ENCODE results near the gene NPHS1. TPM values are rescaled to one million over a fixed set of nuclear protein-coding genes. Genes with fewer than 3 reads are reported as not detected.

NPHS1 gene
- total and polyA plus RNA-seq, 4 donors, result under 0.01 TPM; not detected in 3

- H3K27ac ChIP-seq (ENCODE audit: low read depth in 1 of 2, low read length in 2 of 2), result no peak overlapping the region
- H3K27me3 ChIP-seq (ENCODE audit: control insufficient read depth in 4 of 4, insufficient read depth in 4 of 4, low read length in 3 of 4), result peaks cover 0 to 4% (median 0%) of the 10 kb centered on the region in 4 donors
- no peak for DNase-seq (ENCODE audit: low spot score)
- no peaks in the 10 kb centered on the region for H3K36me3 ChIP-seq (ENCODE audit: control insufficient read depth in 4 of 4, insufficient read depth in 3 of 4, low read depth in 1 of 4, low read length in 3 of 4)
- WGBS, result 89% methylated on average over 5 of the region's 5 CpGs
- H3K4me3 ChIP-seq (ENCODE audit: low read depth in 1 of 3, low read length in 3 of 3), result no peak overlapping the region
- peaks cover 0 to 7% (median 2%) of the 10 kb centered on the region in 4 donors for H3K4me1 ChIP-seq (ENCODE audit: control insufficient read depth in 4 of 4, insufficient read depth in 4 of 4, low read length in 3 of 4)
- TF ChIP-seq MAX (IDR thresholded peaks at IDR 0.05) (no peak), NR2F2 (IDR thresholded peaks at IDR 0.05) (no peak), JUND (IDR thresholded peaks at IDR 0.05) (no peak), RXRA (IDR thresholded peaks at IDR 0.05) (no peak), ATF3 (IDR thresholded peaks at IDR 0.05) (no peak), FOXA1 (IDR thresholded peaks at IDR 0.05) (no peak), GABPA (IDR thresholded peaks at IDR 0.05 in 1 of 2, conservative IDR thresholded peaks at IDR 0.05 in 1 of 2) (no peak), YY1 (IDR thresholded peaks at IDR 0.05) (no peak), HNF4A (conservative IDR thresholded peaks at IDR 0.05) (no peak), TAF1 (conservative IDR thresholded peaks at IDR 0.05) (no peak), FOXA2 (IDR thresholded peaks at IDR 0.05) (no peak), HNF4G (IDR thresholded peaks at IDR 0.05) (no peak), RAD21 (IDR thresholded peaks at IDR 0.05) (no peak), SP1 (IDR thresholded peaks at IDR 0.05) (no peak), EGR1 (IDR thresholded peaks at IDR 0.05; ENCODE audit: low read depth in 2 of 2) (no peak)
- TF ChIP-seq, protein P1, sequence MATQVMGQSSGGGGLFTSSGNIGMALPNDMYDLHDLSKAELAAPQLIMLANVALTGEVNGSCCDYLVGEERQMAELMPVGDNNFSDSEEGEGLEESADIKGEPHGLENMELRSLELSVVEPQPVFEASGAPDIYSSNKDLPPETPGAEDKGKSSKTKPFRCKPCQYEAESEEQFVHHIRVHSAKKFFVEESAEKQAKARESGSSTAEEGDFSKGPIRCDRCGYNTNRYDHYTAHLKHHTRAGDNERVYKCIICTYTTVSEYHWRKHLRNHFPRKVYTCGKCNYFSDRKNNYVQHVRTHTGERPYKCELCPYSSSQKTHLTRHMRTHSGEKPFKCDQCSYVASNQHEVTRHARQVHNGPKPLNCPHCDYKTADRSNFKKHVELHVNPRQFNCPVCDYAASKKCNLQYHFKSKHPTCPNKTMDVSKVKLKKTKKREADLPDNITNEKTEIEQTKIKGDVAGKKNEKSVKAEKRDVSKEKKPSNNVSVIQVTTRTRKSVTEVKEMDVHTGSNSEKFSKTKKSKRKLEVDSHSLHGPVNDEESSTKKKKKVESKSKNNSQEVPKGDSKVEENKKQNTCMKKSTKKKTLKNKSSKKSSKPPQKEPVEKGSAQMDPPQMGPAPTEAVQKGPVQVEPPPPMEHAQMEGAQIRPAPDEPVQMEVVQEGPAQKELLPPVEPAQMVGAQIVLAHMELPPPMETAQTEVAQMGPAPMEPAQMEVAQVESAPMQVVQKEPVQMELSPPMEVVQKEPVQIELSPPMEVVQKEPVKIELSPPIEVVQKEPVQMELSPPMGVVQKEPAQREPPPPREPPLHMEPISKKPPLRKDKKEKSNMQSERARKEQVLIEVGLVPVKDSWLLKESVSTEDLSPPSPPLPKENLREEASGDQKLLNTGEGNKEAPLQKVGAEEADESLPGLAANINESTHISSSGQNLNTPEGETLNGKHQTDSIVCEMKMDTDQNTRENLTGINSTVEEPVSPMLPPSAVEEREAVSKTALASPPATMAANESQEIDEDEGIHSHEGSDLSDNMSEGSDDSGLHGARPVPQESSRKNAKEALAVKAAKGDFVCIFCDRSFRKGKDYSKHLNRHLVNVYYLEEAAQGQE (IDR thresholded peaks at IDR 0.05), result no peak
- TF ChIP-seq, protein P2, sequence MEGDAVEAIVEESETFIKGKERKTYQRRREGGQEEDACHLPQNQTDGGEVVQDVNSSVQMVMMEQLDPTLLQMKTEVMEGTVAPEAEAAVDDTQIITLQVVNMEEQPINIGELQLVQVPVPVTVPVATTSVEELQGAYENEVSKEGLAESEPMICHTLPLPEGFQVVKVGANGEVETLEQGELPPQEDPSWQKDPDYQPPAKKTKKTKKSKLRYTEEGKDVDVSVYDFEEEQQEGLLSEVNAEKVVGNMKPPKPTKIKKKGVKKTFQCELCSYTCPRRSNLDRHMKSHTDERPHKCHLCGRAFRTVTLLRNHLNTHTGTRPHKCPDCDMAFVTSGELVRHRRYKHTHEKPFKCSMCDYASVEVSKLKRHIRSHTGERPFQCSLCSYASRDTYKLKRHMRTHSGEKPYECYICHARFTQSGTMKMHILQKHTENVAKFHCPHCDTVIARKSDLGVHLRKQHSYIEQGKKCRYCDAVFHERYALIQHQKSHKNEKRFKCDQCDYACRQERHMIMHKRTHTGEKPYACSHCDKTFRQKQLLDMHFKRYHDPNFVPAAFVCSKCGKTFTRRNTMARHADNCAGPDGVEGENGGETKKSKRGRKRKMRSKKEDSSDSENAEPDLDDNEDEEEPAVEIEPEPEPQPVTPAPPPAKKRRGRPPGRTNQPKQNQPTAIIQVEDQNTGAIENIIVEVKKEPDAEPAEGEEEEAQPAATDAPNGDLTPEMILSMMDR (IDR thresholded peaks at IDR 0.05; ENCODE audit: low read depth, low read length, missing input control), result no peak
- no peaks in the 10 kb centered on the region for H3K9me3 ChIP-seq (ENCODE audit: control insufficient read depth in 4 of 4, low read length in 3 of 4)
- no peak overlapping the region for H3K9ac ChIP-seq (ENCODE audit: low read depth in 1 of 2, low read length in 2 of 2)
These were observed 10.7 kb upstream of the NPHS1 start for GRCh38 chr19:35863018-35863417.

GRCh38 chr19:35862528-35862927, 10.2 kb upstream of the NPHS1 start:
- Histone ChIP-seq H3K36me3 (ENCODE audit: control insufficient read depth in 4 of 4, insufficient read depth in 3 of 4, low read depth in 1 of 4, low read length in 3 of 4) (no peaks in the 10 kb centered on the region), H3K9me3 (ENCODE audit: control insufficient read depth in 4 of 4, low read length in 3 of 4) (no peaks in the 10 kb centered on the region), H3K4me1 (ENCODE audit: control insufficient read depth in 4 of 4, insufficient read depth in 4 of 4, low read length in 3 of 4) (peaks cover 0 to 6% (median 2%) of the 10 kb centered on the region in 4 donors), H3K27me3 (ENCODE audit: control insufficient read depth in 4 of 4, insufficient read depth in 4 of 4, low read length in 3 of 4) (peaks cover 0 to 4% (median 0%) of the 10 kb centered on the region in 4 donors), H3K27ac (ENCODE audit: low read depth in 1 of 2, low read length in 2 of 2) (no peak overlapping the region), H3K9ac (ENCODE audit: low read depth in 1 of 2, low read length in 2 of 2) (no peak overlapping the region), H3K4me3 (ENCODE audit: low read depth in 1 of 3, low read length in 3 of 3) (no peak overlapping the region)
- 66% methylated on average over 14 of the region's 14 CpGs for WGBS
- DNase-seq (ENCODE audit: low spot score), result no peak
- TF ChIP-seq HNF4A (conservative IDR thresholded peaks at IDR 0.05) (no peak), RXRA (IDR thresholded peaks at IDR 0.05) (peak in 1 of 2 donors; percentile 39)

All from liver (tissue), 9 donors.